CD14-positive monocyte (primary cell): ENCODE measurements around the gene SPATS2L. TPM values are rescaled to one million over a fixed set of nuclear protein-coding genes. Genes with fewer than 3 reads are reported as not detected.

Source experiments
- DNase-seq, 3 donors: peaks; one replicate each; pipeline ENCODE4 v3.0.0-alpha.2; 2011 to 2022
- H2AFZ ChIP-seq: 2 replicates; pipeline ENCODE4 v1.6.0; 2012; ENCODE audit warnings: mild to moderate bottlenecking, low read depth, low read length, inconsistent platforms; ENCODE audit not compliant: insufficient read depth, poor library complexity, severe bottlenecking
- H3K27ac ChIP-seq, 2 donors: 1 replicate in 1 of 2; 2 replicates in 1 of 2; pipeline ENCODE4 v1.5.1; 2012 to 2013; ENCODE audit warnings: low read length in 2 of 2, control low read depth in 1 of 2, inconsistent platforms in 1 of 2, low read depth in 1 of 2, mild to moderate bottlenecking in 1 of 2
- H3K27me3 ChIP-seq, 2 donors: one replicate each; pipeline versions ENCODE4 v1.6.0 to v1.6.1; 2011 to 2013; ENCODE audit warnings: low read length in 2 of 2; ENCODE audit not compliant: control insufficient read depth in 2 of 2, insufficient read depth in 2 of 2
- H3K36me3 ChIP-seq, 2 donors: replicated peaks in 1 of 2; 1 replicate in 1 of 2; 2 replicates in 1 of 2; pipeline versions ENCODE4 v1.5.1 to v1.6.1; 2012 to 2013; ENCODE audit warnings: low read length in 2 of 2, control low read depth in 1 of 2, inconsistent platforms in 1 of 2, mild to moderate bottlenecking in 1 of 2; ENCODE audit not compliant: insufficient read depth in 2 of 2, control insufficient read depth in 1 of 2
- H3K4me1 ChIP-seq, 2 donors: 1 replicate in 1 of 2; 2 replicates in 1 of 2; pipeline versions ENCODE4 v1.5.1 to v1.6.1; 2012 to 2013; ENCODE audit warnings: low read length in 2 of 2, control low read depth in 1 of 2, inconsistent platforms in 1 of 2, mild to moderate bottlenecking in 1 of 2, moderate library complexity in 1 of 2; ENCODE audit not compliant: insufficient read depth in 2 of 2, control insufficient read depth in 1 of 2
- H3K4me2 ChIP-seq: replicated peaks from 2 replicates; pipeline ENCODE3; 2012; ENCODE audit warnings: low read length, moderate library complexity, mild to moderate bottlenecking; ENCODE audit not compliant: poor library complexity, severe bottlenecking; ENCODE audit errors: extremely low read depth
- H3K4me3 ChIP-seq, 3 experiments: fragments of 200-600 bp in 1 of 3; sonication (generic) in 1 of 3; replicated peaks in 1 of 3; 1 replicate in 2 of 3; 2 replicates in 1 of 3; pipeline ENCODE4 v1.5.1; 2011 to 2013; ENCODE audit warnings: low read length in 3 of 3, mild to moderate bottlenecking in 3 of 3, control low read depth in 2 of 3, low read depth in 2 of 3, inconsistent platforms in 1 of 3, moderate library complexity in 1 of 3
- H3K79me2 ChIP-seq: 2 replicates; pipeline ENCODE4 v1.6.0; 2012; ENCODE audit warnings: mild to moderate bottlenecking, control low read depth, inconsistent platforms, low read length, moderate library complexity; ENCODE audit not compliant: insufficient read depth
- H3K9ac ChIP-seq: 2 replicates; pipeline ENCODE4 v1.6.0; 2017; ENCODE audit warnings: low read length, mild to moderate bottlenecking; ENCODE audit not compliant: insufficient read depth, poor library complexity, severe bottlenecking
- H3K9me3 ChIP-seq, 2 donors: replicated peaks in 1 of 2; 1 replicate in 1 of 2; 2 replicates in 1 of 2; pipeline versions ENCODE4 v1.5.1 to v1.6.1; 2012 to 2013; ENCODE audit warnings: low read length in 2 of 2, control low read depth in 1 of 2; ENCODE audit not compliant: control insufficient read depth in 1 of 2, insufficient read depth in 1 of 2
- H4K20me1 ChIP-seq: 2 replicates; pipeline ENCODE4 v1.6.0; 2012; ENCODE audit warnings: mild to moderate bottlenecking, low read length, control low read depth, moderate library complexity; ENCODE audit not compliant: insufficient read depth
- H3K27ac Mint-ChIP-seq, 7 donors: one replicate each; pipeline ENCODE4 v1.8.0; 2020; ENCODE audit warnings: mild to moderate bottlenecking in 7 of 7, mixed read lengths in 7 of 7, moderate library complexity in 6 of 7, inconsistent platforms in 2 of 7
- H3K27me3 Mint-ChIP-seq, 3 donors: one replicate each; pipeline ENCODE4 v1.8.0; 2021 to 2022; ENCODE audit warnings: low read depth in 3 of 3, mild to moderate bottlenecking in 3 of 3, mixed read lengths in 3 of 3, moderate library complexity in 3 of 3, inconsistent platforms in 1 of 3
- H3K36me3 Mint-ChIP-seq, 2 donors: one replicate each; pipeline ENCODE4 v1.8.0; 2020; ENCODE audit warnings: mixed read lengths in 2 of 2, inconsistent platforms in 1 of 2, mild to moderate bottlenecking in 1 of 2
- H3K4me1 Mint-ChIP-seq: one replicate; pipeline ENCODE4 v1.8.0; 2020; ENCODE audit warnings: mild to moderate bottlenecking, mixed read lengths
- H3K4me3 Mint-ChIP-seq, 2 donors: one replicate each; pipeline ENCODE4 v1.8.0; 2020; ENCODE audit warnings: mild to moderate bottlenecking in 2 of 2, mixed read lengths in 2 of 2, moderate library complexity in 1 of 2
- H3K9me3 Mint-ChIP-seq, 7 donors: one replicate each; pipeline ENCODE4 v1.8.0; 2020 to 2022; ENCODE audit warnings: mixed read lengths in 7 of 7, mild to moderate bottlenecking in 6 of 7, moderate library complexity in 6 of 7, inconsistent platforms in 2 of 7
- WGBS: methylation state at CpG from one replicate; pipeline ENCODE4 v1.1.5; 2013; ENCODE audit warnings: missing lambda C conversion rate; ENCODE audit not compliant: insufficient coverage; 5-methylcytosine and 5-hydroxymethylcytosine counted together
- intact Hi-C, 2 donors: fragments of 100-400 bp; cut with micrococcal nuclease; formaldehyde crosslinking; loops; one replicate each; pipeline versions ENCODE4 v1.15.0 to v1.15.1; 2023
- polyA plus RNA-seq, 3 donors: library from polyadenylated mRNA; depleted of rRNA in 1 of 3; unstranded in 2 of 3; stranded (reverse) in 1 of 3; fragments of 300-500 nt in 2 of 3; fragments of >200 nt in 1 of 3; fragmentation: Illumina TruSeq in 2 of 3; gene quantifications; 1 replicate in 2 of 3; 2 replicates in 1 of 3; pipeline ENCODE4 v1.2.3, GENCODE V29; 2012 to 2021
- TF ChIP-seq, protein P1 (sequence below): fragments of 200-600 bp; IDR thresholded peaks from one replicate; pipeline ENCODE4 v1.8.0; 2022; ENCODE audit warnings: antibody characterized with exemption, mild to moderate bottlenecking

The SPATS2L gene
- polyA plus RNA-seq, 3 donors: 2.7 to 5.2 (median 3.2) TPM

DNA sequence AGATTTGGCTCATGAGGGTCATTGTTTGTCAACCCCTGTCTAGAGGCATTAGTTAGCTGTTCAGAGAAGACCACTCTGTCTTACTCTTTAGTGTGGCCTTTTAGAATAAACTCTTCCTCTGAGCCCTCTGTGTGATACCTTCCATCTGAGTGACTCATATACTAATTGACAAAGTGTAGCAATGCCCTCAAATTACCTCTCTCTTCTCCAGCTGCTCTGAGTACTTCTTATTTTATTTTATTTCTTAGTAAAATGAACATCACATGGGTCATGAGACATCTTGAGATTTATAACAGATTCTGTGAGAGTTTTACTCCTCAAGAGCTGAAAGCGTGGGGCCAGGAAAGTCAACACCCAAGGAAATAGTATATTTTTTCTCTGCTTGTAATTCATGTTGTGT lies 136.0 kb downstream of the SPATS2L start:
- intact Hi-C loops: no loop called here
- Histone ChIP-seq H4K20me1 (no peaks in the 10 kb centered on the region), H3K36me3 (no peaks in the 10 kb centered on the region), H3K9ac (no peak overlapping the region), H2AFZ (no peak overlapping the region), H3K27ac (no peak overlapping the region), H3K79me2 (no peaks in the 10 kb centered on the region), H3K4me3 (no peak overlapping the region), H3K9me3 (no peaks in the 10 kb centered on the region), H3K4me1 (peaks cover 0 to 2% of the 10 kb centered on the region in 2 donors), H3K4me2 (no peak overlapping the region), H3K27me3 (no peaks in the 10 kb centered on the region)
- no CpG with 5 or more reads among the region's 1 CpG for WGBS
- Mint-ChIP-seq H3K27ac (no peak overlapping the region), H3K4me1 (no peaks in the 10 kb centered on the region), H3K9me3 (no peaks in the 10 kb centered on the region), H3K36me3 (peaks cover 6 to 21% of the 10 kb centered on the region in 2 donors), H3K27me3 (no peaks in the 10 kb centered on the region), H3K4me3 (no peak overlapping the region)
- TF ChIP-seq, protein P1, sequence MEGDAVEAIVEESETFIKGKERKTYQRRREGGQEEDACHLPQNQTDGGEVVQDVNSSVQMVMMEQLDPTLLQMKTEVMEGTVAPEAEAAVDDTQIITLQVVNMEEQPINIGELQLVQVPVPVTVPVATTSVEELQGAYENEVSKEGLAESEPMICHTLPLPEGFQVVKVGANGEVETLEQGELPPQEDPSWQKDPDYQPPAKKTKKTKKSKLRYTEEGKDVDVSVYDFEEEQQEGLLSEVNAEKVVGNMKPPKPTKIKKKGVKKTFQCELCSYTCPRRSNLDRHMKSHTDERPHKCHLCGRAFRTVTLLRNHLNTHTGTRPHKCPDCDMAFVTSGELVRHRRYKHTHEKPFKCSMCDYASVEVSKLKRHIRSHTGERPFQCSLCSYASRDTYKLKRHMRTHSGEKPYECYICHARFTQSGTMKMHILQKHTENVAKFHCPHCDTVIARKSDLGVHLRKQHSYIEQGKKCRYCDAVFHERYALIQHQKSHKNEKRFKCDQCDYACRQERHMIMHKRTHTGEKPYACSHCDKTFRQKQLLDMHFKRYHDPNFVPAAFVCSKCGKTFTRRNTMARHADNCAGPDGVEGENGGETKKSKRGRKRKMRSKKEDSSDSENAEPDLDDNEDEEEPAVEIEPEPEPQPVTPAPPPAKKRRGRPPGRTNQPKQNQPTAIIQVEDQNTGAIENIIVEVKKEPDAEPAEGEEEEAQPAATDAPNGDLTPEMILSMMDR: no peak
- DNase-seq: no peak

DNA sequence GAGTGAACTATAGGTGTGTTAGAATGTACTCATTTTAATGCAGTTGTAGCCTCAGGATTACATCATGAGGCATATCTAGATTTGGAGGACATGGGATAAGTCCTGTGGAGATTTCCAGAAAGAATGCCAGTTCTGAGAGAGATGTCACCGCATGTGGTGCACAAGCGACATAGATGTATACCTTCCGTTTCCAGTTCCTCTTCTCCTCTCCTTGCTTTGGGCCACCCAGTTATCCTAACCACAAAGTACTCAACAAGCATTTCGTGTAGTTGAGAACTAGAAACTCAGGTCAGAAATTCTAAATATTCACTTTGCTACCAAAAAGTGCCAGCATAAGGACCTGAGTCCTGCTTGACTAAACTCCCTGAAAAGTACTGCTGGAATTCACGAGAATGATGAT lies 136.9 kb downstream of the SPATS2L start:
- Mint-ChIP-seq H3K27me3 (no peaks in the 10 kb centered on the region), H3K4me3 (no peak overlapping the region), H3K36me3 (peaks cover 6 to 18% of the 10 kb centered on the region in 2 donors), H3K4me1 (no peaks in the 10 kb centered on the region), H3K9me3 (no peaks in the 10 kb centered on the region), H3K27ac (no peak overlapping the region)
- no peak overlapping the region for H3K27ac ChIP-seq
- intact Hi-C loops: no loop called here
- 74% methylated on average over 3 of the region's 5 CpGs for WGBS
- no peaks in the 10 kb centered on the region for H3K79me2 ChIP-seq
- H3K9me3 ChIP-seq: no peaks in the 10 kb centered on the region
- no peak overlapping the region for H3K9ac ChIP-seq
- H3K36me3 ChIP-seq: no peaks in the 10 kb centered on the region
- no peaks in the 10 kb centered on the region for H4K20me1 ChIP-seq
- H2AFZ ChIP-seq: no peak overlapping the region
- no peak for DNase-seq
- TF ChIP-seq, protein P1: no peak
- no peaks in the 10 kb centered on the region for H3K27me3 ChIP-seq
- H3K4me2 ChIP-seq: no peak overlapping the region
- H3K4me1 ChIP-seq: peaks cover 0 to 2% of the 10 kb centered on the region in 2 donors
- no peak overlapping the region for H3K4me3 ChIP-seq
